Thoracic aorta (tissue), 2 donors: Measurements from ENCODE around the gene PLVAP. TPM values are rescaled to one million over a fixed set of nuclear protein-coding genes. Genes with fewer than 3 reads are reported as not detected.

Experiments
- ATAC-seq: fragments of 150-250 bp; one replicate; pipeline ENCODE4 v1.8.0; 2017; ENCODE audit warnings: low read depth; ENCODE audit not compliant: insufficient number of reproducible peaks, low FRiP score
- DNase-seq: peaks from one replicate; pipeline ENCODE4 v3.0.0-alpha.2; 2020; ENCODE audit warnings: low spot score
- H3K27ac ChIP-seq, 2 donors: fragments of 200-600 bp; sonication (generic); 1 replicate in 1 of 2; 2 replicates in 1 of 2; pipeline ENCODE4 v1.5.1; 2016; ENCODE audit warnings: mild to moderate bottlenecking in 2 of 2, moderate library complexity in 2 of 2
- H3K27me3 ChIP-seq: fragments of 200-600 bp; sonication (generic); replicated peaks from 2 replicates; pipeline ENCODE4 v1.6.0; 2016; ENCODE audit warnings: mild to moderate bottlenecking; ENCODE audit not compliant: insufficient read depth
- H3K36me3 ChIP-seq: fragments of 200-600 bp; sonication (generic); one replicate; pipeline ENCODE4 v1.5.1; 2016
- H3K4me1 ChIP-seq, 2 donors: fragments of 200-600 bp; sonication (generic); 1 replicate in 1 of 2; 2 replicates in 1 of 2; pipeline versions ENCODE4 v1.5.1 to v1.6.0; 2016; ENCODE audit warnings: low read depth in 2 of 2, mild to moderate bottlenecking in 1 of 2; ENCODE audit not compliant: control insufficient read depth in 1 of 2
- H3K4me3 ChIP-seq: fragments of 200-600 bp; sonication (generic); 2 replicates; pipeline ENCODE4 v1.5.1; 2016; ENCODE audit warnings: mild to moderate bottlenecking
- H3K9me3 ChIP-seq: fragments of 200-600 bp; sonication (generic); 2 replicates; pipeline ENCODE4 v1.5.1; 2016
- CTCF ChIP-seq: fragments of 200-600 bp; sonication (generic); IDR thresholded peaks from one replicate; pipeline ENCODE4 v1.5.1; 2019; ENCODE audit warnings: antibody characterized with exemption
- total RNA-seq, 2 donors: library from RNA; depleted of rRNA; stranded (reverse); fragments of >200 nt; gene quantifications; one replicate each; pipeline versions ENCODE4 v1.1.0 to v1.2.3, GENCODE V29; 2016

PLVAP gene
- total RNA-seq, 2 donors from 2014 or later: 120 to 126 TPM

- no peak for ATAC-seq
- no peak for DNase-seq
- Histone ChIP-seq H3K27ac (no peak overlapping the region), H3K4me3 (no peak overlapping the region), H3K9me3 (no peaks in the 10 kb centered on the region), H3K4me1 (peaks cover 19 to 38% of the 10 kb centered on the region in 2 donors), H3K36me3 (peaks cover 4% of the 10 kb centered on the region), H3K27me3 (no peaks in the 10 kb centered on the region)
- no peak for TF ChIP-seq CTCF
Observed at GRCh38 chr19:17331045-17331558, 46.0 kb downstream of the PLVAP start.

- peaks cover 4% of the 10 kb centered on the region for H3K36me3 ChIP-seq
- H3K27me3 ChIP-seq: no peaks in the 10 kb centered on the region
- DNase-seq (no peak), ATAC-seq (no peak)
- peaks cover 19 to 38% of the 10 kb centered on the region in 2 donors for H3K4me1 ChIP-seq
- H3K4me3 ChIP-seq: no peak overlapping the region
- H3K9me3 ChIP-seq: no peaks in the 10 kb centered on the region
- TF ChIP-seq CTCF: no peak
- H3K27ac ChIP-seq: no peak overlapping the region
Observed at GRCh38 chr19:17330262-17331044, 46.7 kb downstream of the PLVAP start.

- Histone ChIP-seq H3K4me3 (peak overlapping the region; percentile 58), H3K27ac (no peak overlapping the region), H3K27me3 (no peaks in the 10 kb centered on the region), H3K36me3 (peaks cover 4% of the 10 kb centered on the region), H3K4me1 (peaks cover 13 to 37% of the 10 kb centered on the region in 2 donors), H3K9me3 (no peaks in the 10 kb centered on the region)
- TF ChIP-seq CTCF: no peak
- DNase-seq (no peak), ATAC-seq (no peak)
Observed at GRCh38 chr19:17329366-17330261, 47.5 kb downstream of the PLVAP start.

- Histone ChIP-seq H3K36me3 (peaks cover 4% of the 10 kb centered on the region), H3K9me3 (no peaks in the 10 kb centered on the region), H3K4me3 (peak overlapping the region; percentile 58), H3K4me1 (peaks cover 9 to 31% of the 10 kb centered on the region in 2 donors), H3K27ac (no peak overlapping the region), H3K27me3 (no peaks in the 10 kb centered on the region)
- DNase-seq (no peak), ATAC-seq (no peak)
- no peak for TF ChIP-seq CTCF
Observed at GRCh38 chr19:17328517-17329365, 48.4 kb downstream of the PLVAP start.
